Natural killer cell (primary cell): ENCODE results near the gene CRIM1. TPM values are rescaled to one million over a fixed set of nuclear protein-coding genes. Genes with fewer than 3 reads are reported as not detected.

Experiments used
- ATAC-seq, 3 donors: fragments of 150-1000 bp in 2 of 3; fragments of 200-7000 bp in 1 of 3; cut with Tn5 transposase; 1 replicate in 1 of 3; 2 replicates in 2 of 3; pipeline ENCODE4 v1.10.0; 2021; ENCODE audit warnings: mild to moderate bottlenecking in 2 of 3, moderate library complexity in 2 of 3
- DNase-seq, 2 donors: peaks; one replicate each; pipeline versions ENCODE4 v3.0.0 to v3.0.0-alpha.2; 2013 to 2021; ENCODE audit warnings: mixed read lengths in 1 of 2
- H3K27ac ChIP-seq: one replicate; pipeline ENCODE4 v1.5.1; 2013; ENCODE audit warnings: mild to moderate bottlenecking, low read length
- H3K27me3 ChIP-seq: one replicate; pipeline ENCODE4 v1.6.1; 2013; ENCODE audit warnings: low read length; ENCODE audit not compliant: control insufficient read depth, insufficient read depth
- H3K36me3 ChIP-seq: one replicate; pipeline ENCODE4 v1.6.1; 2013; ENCODE audit warnings: low read length; ENCODE audit not compliant: control insufficient read depth, insufficient read depth
- H3K4me1 ChIP-seq: one replicate; pipeline ENCODE4 v1.6.1; 2013; ENCODE audit warnings: low read length; ENCODE audit not compliant: control insufficient read depth, insufficient read depth
- H3K4me3 ChIP-seq: one replicate; pipeline ENCODE4 v1.5.1; 2013; ENCODE audit warnings: low read length
- H3K9me3 ChIP-seq: one replicate; pipeline ENCODE4 v1.6.1; 2013; ENCODE audit warnings: low read length; ENCODE audit not compliant: control insufficient read depth, insufficient read depth
- H3K27ac Mint-ChIP-seq, 2 donors: one replicate each; pipeline ENCODE4 v1.8.0; 2022; ENCODE audit warnings: mild to moderate bottlenecking in 2 of 2, mixed read lengths in 2 of 2, moderate library complexity in 1 of 2
- H3K27me3 Mint-ChIP-seq, 2 donors: one replicate each; pipeline ENCODE4 v1.8.0; 2022; ENCODE audit warnings: low read depth in 2 of 2, mixed read lengths in 2 of 2
- H3K36me3 Mint-ChIP-seq: one replicate; pipeline ENCODE4 v1.8.0; 2022; ENCODE audit warnings: mixed read lengths
- H3K4me1 Mint-ChIP-seq, 2 donors: one replicate each; pipeline ENCODE4 v1.8.0; 2022; ENCODE audit warnings: mixed read lengths in 2 of 2
- H3K4me3 Mint-ChIP-seq: one replicate; pipeline ENCODE4 v1.8.0; 2022; ENCODE audit warnings: mild to moderate bottlenecking, moderate library complexity, mixed read lengths
- H3K9me3 Mint-ChIP-seq, 2 donors: one replicate each; pipeline ENCODE4 v1.8.0; 2022; ENCODE audit warnings: mixed read lengths in 2 of 2
- WGBS: methylation state at CpG from one replicate; pipeline ENCODE4 v1.1.7; 2013; ENCODE audit warnings: missing lambda C conversion rate; ENCODE audit not compliant: insufficient coverage; 5-methylcytosine and 5-hydroxymethylcytosine counted together
- intact Hi-C: fragments of 100-400 bp; cut with micrococcal nuclease; formaldehyde crosslinking; loops from one replicate; pipeline ENCODE4 v1.14.2; 2022
- total RNA-seq, 4 donors: library from RNA; stranded (reverse); fragments of 120-200 nt in 1 of 4; gene quantifications; one replicate each; pipeline versions ENCODE4 v1.2.3 to v1.2.4, GENCODE V29; 2013 to 2022
- TF ChIP-seq, protein P1 (sequence below): fragments of 200-600 bp; IDR thresholded peaks from one replicate; pipeline ENCODE4 v1.8.0; 2022; ENCODE audit warnings: antibody characterized with exemption

The CRIM1 gene
- total RNA-seq, 3 donors from 2014 or later (not counting 1 experiment from before 2014, with no cell fraction given) = 19.3 to 34.1 (median 32.9) TPM

DNA sequence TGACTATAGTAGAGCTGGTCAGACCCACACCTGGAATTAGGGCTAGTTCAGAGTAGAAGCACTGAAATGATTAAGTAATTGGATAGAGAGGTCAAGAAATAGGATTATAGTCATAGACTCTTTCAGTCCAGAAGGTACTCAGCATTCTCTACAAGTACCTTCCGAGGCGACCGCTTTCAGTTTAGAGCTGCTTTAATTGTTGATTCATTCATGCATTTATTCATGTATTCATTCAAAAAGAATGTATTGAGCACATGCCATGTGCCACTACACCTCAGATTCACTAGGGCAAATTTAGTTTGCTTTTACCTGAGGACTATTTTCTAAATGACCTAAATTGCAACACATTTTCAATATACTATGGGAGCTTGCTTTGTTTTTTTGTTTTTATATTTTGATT is 48.7 kb downstream of the CRIM1 start:
- no peaks in the 10 kb centered on the region for H3K27me3 ChIP-seq
- no peaks in the 10 kb centered on the region for H3K36me3 ChIP-seq
- H3K4me3 Mint-ChIP-seq = no peak overlapping the region
- no peaks in the 10 kb centered on the region for H3K9me3 Mint-ChIP-seq
- no peaks in the 10 kb centered on the region for H3K27me3 Mint-ChIP-seq
- ATAC-seq (no peak), DNase-seq (no peak)
- intact Hi-C loops = no loop called here
- no peaks in the 10 kb centered on the region for H3K9me3 ChIP-seq
- WGBS = 92% methylated on average over 3 of the region's 3 CpGs
- H3K27ac Mint-ChIP-seq = no peak overlapping the region
- TF ChIP-seq, protein P1, sequence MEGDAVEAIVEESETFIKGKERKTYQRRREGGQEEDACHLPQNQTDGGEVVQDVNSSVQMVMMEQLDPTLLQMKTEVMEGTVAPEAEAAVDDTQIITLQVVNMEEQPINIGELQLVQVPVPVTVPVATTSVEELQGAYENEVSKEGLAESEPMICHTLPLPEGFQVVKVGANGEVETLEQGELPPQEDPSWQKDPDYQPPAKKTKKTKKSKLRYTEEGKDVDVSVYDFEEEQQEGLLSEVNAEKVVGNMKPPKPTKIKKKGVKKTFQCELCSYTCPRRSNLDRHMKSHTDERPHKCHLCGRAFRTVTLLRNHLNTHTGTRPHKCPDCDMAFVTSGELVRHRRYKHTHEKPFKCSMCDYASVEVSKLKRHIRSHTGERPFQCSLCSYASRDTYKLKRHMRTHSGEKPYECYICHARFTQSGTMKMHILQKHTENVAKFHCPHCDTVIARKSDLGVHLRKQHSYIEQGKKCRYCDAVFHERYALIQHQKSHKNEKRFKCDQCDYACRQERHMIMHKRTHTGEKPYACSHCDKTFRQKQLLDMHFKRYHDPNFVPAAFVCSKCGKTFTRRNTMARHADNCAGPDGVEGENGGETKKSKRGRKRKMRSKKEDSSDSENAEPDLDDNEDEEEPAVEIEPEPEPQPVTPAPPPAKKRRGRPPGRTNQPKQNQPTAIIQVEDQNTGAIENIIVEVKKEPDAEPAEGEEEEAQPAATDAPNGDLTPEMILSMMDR = no peak
- H3K4me1 Mint-ChIP-seq = no peaks in the 10 kb centered on the region
- no peaks in the 10 kb centered on the region for H3K36me3 Mint-ChIP-seq
- no peak overlapping the region for H3K27ac ChIP-seq
- H3K4me1 ChIP-seq = peaks cover 4% of the 10 kb centered on the region
- H3K4me3 ChIP-seq = no peak overlapping the region

DNA sequence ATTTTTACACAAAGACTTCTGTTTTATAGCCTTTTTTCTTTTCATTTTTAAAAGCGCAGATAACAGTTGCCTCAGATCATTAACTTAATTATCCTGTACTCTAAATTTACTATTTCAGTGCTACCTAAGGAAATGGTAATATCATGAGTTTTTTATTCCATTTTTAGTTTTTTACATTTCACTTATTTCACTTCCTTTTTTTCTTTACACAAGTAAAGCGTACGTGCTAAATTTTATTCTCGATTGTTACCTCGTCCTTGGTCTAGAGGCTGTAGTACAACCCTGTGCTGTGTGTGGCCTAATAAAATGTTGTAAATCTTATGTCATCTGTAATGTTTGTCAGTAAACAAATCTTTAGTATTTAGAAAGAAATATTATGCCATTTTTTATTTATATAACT is 49.2 kb downstream of the CRIM1 start:
- Mint-ChIP-seq H3K36me3 (no peaks in the 10 kb centered on the region), H3K4me3 (no peak overlapping the region), H3K27me3 (no peaks in the 10 kb centered on the region), H3K27ac (no peak overlapping the region), H3K9me3 (no peaks in the 10 kb centered on the region), H3K4me1 (peaks cover 2% of the 10 kb centered on the region in 2 donors)
- intact Hi-C loops = no loop called here
- DNase-seq = no peak
- Histone ChIP-seq H3K27ac (no peak overlapping the region), H3K4me1 (peaks cover 4% of the 10 kb centered on the region), H3K27me3 (no peaks in the 10 kb centered on the region), H3K4me3 (no peak overlapping the region), H3K36me3 (no peaks in the 10 kb centered on the region), H3K9me3 (no peaks in the 10 kb centered on the region)
- WGBS = 52% methylated on average over 4 of the region's 5 CpGs
- no peak for ATAC-seq
- TF ChIP-seq, protein P1 = no peak

DNA sequence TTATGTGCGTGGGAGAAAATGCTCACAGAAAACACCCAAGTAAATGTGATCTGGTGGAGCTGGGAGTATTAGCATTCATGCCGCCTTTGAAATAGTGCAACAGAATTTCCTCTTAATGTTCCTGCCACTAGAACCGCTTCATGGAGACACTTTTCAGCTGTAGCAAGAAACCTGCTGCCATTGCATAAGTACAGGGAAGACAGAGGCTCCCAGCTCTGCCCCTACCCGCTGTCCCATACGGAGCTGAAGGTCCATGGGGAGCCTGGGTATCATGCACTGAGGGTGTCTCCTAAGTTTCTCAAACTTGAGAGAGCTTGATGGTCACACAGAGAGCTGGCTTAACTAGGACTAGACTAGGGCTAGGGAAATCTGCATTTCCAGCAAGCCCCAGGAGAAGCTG is 49.6 kb downstream of the CRIM1 start:
- no peaks in the 10 kb centered on the region for H3K9me3 Mint-ChIP-seq
- Histone ChIP-seq H3K4me1 (peaks cover 4% of the 10 kb centered on the region), H3K9me3 (no peaks in the 10 kb centered on the region), H3K27ac (no peak overlapping the region), H3K27me3 (no peaks in the 10 kb centered on the region), H3K4me3 (no peak overlapping the region), H3K36me3 (no peaks in the 10 kb centered on the region)
- DNase-seq (no peak), ATAC-seq (no peak)
- WGBS = 60% methylated on average over 5 of the region's 5 CpGs
- peaks cover 6% of the 10 kb centered on the region in 2 donors for H3K4me1 Mint-ChIP-seq
- no peaks in the 10 kb centered on the region for H3K27me3 Mint-ChIP-seq
- H3K27ac Mint-ChIP-seq = no peak overlapping the region
- intact Hi-C loops = no loop called here
- no peaks in the 10 kb centered on the region for H3K36me3 Mint-ChIP-seq
- TF ChIP-seq, protein P1 = no peak
- no peak overlapping the region for H3K4me3 Mint-ChIP-seq

DNA sequence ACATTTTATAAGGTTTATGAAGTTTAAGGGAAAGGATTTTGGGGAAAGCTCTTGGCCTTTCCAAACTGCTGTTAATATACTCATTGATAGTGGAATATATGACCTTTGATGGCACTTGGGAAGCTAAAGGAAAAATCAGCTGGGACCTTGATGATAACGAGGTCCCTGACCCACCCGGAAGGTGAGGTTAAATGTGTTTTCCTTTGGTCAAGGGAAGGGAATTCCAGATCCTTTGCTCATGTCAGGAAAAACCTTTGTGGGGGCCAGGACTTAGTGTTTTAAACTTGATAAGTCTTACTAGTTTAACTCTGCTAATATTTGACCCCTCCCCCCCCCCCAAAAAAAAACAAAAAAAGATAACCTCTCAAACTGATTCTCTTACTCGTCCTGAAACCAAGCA is 50.7 kb downstream of the CRIM1 start:
- Histone ChIP-seq H3K27me3 (no peaks in the 10 kb centered on the region), H3K4me3 (no peak overlapping the region), H3K36me3 (no peaks in the 10 kb centered on the region), H3K4me1 (peaks cover 4% of the 10 kb centered on the region), H3K9me3 (no peaks in the 10 kb centered on the region), H3K27ac (no peak overlapping the region)
- Mint-ChIP-seq H3K4me3 (no peak overlapping the region), H3K9me3 (no peaks in the 10 kb centered on the region), H3K36me3 (no peaks in the 10 kb centered on the region), H3K27me3 (no peaks in the 10 kb centered on the region), H3K4me1 (peaks cover 12 to 15% of the 10 kb centered on the region in 2 donors), H3K27ac (no peak overlapping the region)
- 90% methylated on average over 3 of the region's 3 CpGs for WGBS
- no peak for ATAC-seq
- intact Hi-C loops = no loop called here
- no peak for DNase-seq
- TF ChIP-seq, protein P1 = no peak
